MG63 (cell line): ENCODE measurements around the gene TRIM63. TPM values are rescaled to one million over a fixed set of nuclear protein-coding genes. Genes with fewer than 3 reads are reported as not detected.

ENCODE experiments used
- DNase-seq: peaks from one replicate; pipeline ENCODE4 v3.0.0-alpha.2; 2020
- H3K27me3 ChIP-seq: fragments of 250-450 bp; sonication (Bioruptor Pico); 2 replicates; pipeline ENCODE4 v1.5.1; 2020; ENCODE audit warnings: mild to moderate bottlenecking, moderate library complexity
- H3K36me3 ChIP-seq: fragments of 250-450 bp; sonication (Bioruptor Pico); 2 replicates; pipeline ENCODE4 v1.5.1; 2020; ENCODE audit warnings: mild to moderate bottlenecking, moderate library complexity
- H3K4me3 ChIP-seq: fragments of 250-450 bp; sonication (Bioruptor Pico); 2 replicates; pipeline ENCODE4 v1.5.1; 2020; ENCODE audit warnings: mild to moderate bottlenecking, moderate library complexity
- H3K9me3 ChIP-seq: fragments of 250-450 bp; sonication (Bioruptor Pico); 2 replicates; pipeline ENCODE4 v1.5.1; 2020; ENCODE audit warnings: mild to moderate bottlenecking, moderate library complexity
- total RNA-seq: library from RNA; depleted of rRNA; stranded (reverse); fragments of >200 nt; shearing (Covaris generic); gene quantifications from 2 replicates; pipeline ENCODE4 v1.2.3, GENCODE V29; 2014; ENCODE audit warnings: low replicate concordance; rRNA removed

TRIM63 gene
- total RNA-seq, 1 experiment from 2014 or later = not detected

DNA sequence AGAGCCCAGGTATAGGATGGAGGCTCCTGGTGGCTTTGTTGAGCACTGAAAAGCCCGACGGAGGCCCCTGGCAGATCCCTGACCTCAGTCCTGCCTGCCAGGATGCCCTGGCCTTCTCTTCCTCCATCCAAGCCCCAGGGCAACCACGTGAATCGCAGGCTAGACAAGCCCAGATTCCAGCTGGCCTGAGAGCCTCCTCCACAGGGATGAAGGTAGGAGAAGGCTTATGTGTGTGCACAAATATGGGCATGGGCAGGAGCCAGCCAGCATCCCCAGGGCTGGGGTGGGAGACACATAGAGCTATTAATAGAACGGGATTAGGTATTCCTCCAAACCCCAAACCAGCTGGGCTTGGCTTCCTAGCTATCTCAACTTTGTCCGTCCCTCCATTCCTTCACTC, 49.8 kb downstream of the TRIM63 start:
- Histone ChIP-seq H3K27me3 (no peaks in the 10 kb centered on the region), H3K36me3 (no peaks in the 10 kb centered on the region), H3K4me3 (no peak overlapping the region), H3K9me3 (no peaks in the 10 kb centered on the region)
- no peak for DNase-seq

DNA sequence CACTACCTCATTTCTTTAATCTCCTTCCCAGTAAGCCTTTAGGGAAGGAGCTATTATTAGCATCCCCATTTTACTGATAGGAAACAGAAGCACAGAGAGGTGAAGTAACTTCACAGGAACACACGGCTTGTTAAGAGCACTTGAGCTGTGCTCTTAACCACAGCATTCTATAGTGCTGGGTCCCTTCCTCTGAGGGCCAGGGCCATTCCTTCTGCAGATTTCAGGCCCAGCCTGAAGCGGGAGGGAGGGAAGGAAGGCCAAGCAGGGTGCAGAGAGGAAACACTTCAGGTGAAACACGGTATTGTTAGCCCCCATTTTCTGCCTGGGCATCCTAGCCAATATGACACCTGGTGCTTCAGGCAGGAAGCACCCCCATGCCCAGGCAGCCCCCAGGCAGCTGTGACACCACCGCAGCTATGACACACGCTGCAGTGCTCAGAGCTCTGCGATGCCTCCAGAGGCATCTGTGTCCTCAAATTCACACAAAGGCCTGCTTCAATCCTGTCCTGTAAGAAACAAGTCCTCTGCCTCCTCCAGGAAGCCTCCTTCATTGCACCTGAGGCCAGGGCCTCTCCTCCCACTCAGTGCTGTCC, 50.4 kb downstream of the TRIM63 start:
- Histone ChIP-seq H3K36me3 (no peaks in the 10 kb centered on the region), H3K9me3 (no peaks in the 10 kb centered on the region), H3K4me3 (no peak overlapping the region), H3K27me3 (no peaks in the 10 kb centered on the region)
- no peak for DNase-seq

GRCh38 chr1:26016258-26016952, 51.0 kb downstream of the TRIM63 start:
- no peaks in the 10 kb centered on the region for H3K27me3 ChIP-seq
- H3K4me3 ChIP-seq = no peak overlapping the region
- no peak for DNase-seq
- no peaks in the 10 kb centered on the region for H3K9me3 ChIP-seq
- no peaks in the 10 kb centered on the region for H3K36me3 ChIP-seq

DNA sequence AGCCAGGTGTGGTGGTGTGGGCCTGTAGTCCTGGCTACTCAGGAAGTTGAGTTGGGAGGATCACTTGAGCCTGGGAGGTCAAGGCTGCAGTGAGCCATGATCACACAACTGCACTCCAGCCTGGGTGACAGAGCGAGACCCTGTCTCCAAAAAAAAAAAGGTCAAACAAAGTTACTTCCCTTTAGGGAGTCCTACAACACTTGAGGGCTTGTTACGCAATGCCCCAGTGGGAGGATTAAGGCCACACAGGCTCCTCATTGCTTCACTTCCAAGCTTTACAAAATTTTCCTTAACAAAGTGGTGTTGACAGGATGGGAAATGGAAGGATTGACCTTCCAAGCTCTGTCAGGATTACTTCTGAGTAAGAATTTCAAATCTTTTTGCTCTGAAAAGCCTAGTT, 52.1 kb downstream of the TRIM63 start:
- H3K9me3 ChIP-seq = no peaks in the 10 kb centered on the region
- H3K4me3 ChIP-seq = no peak overlapping the region
- no peaks in the 10 kb centered on the region for H3K27me3 ChIP-seq
- DNase-seq = no peak
- no peaks in the 10 kb centered on the region for H3K36me3 ChIP-seq

GRCh38 chr1:26014179-26014578, 53.3 kb downstream of the TRIM63 start:
- Histone ChIP-seq H3K27me3 (no peaks in the 10 kb centered on the region), H3K36me3 (no peaks in the 10 kb centered on the region), H3K9me3 (no peaks in the 10 kb centered on the region), H3K4me3 (no peak overlapping the region)
- DNase-seq = no peak

DNA sequence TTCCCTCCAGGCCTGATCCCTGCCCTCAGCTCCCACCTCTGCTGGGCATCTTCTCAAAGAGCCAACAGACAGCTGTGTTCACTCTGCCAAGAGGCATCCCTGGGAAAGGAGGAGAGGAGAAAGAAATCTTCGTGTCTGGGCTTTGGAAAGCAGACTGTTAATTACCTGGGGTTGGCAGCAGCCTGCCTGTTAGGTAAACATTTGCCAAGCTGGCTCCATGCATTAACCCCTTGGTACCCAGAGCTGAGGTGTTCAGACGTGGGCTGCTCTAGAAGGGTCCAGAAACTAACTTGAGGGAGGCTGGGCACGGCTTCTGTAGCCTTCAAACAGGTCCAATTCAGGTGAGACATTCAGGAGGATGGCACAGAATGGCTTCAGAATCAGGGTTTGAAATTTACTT, 54.6 kb downstream of the TRIM63 start:
- no peak for DNase-seq
- no peaks in the 10 kb centered on the region for H3K36me3 ChIP-seq
- H3K9me3 ChIP-seq = no peaks in the 10 kb centered on the region

DNA sequence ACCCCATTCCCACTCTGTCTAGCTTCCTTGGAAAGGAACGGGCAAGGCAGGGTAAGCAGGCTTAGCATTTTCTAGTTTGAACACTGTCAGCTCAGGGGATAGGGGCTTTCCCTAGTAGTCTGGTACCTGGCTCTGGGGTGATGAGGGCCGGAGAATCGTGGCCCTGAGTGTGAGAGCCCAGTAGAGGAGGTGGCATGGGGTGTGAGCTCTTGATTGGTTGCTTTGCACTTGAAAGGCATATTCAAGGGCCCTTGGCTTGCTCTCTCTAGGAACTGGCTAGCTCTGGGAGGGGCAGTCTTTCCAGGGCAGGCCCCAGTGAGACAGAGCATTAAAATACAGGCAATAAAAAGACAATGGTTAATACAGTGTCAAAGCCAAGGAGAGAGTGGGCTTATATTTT, 56.6 kb downstream of the TRIM63 start:
- Histone ChIP-seq H3K4me3 (no peak overlapping the region), H3K36me3 (no peaks in the 10 kb centered on the region), H3K9me3 (no peaks in the 10 kb centered on the region), H3K27me3 (no peaks in the 10 kb centered on the region)
- DNase-seq = no peak

More for the DNA sequence above, 54.6 kb downstream of the TRIM63 start:
- no peak overlapping the region for H3K4me3 ChIP-seq
- H3K27me3 ChIP-seq = no peaks in the 10 kb centered on the region

DNA sequence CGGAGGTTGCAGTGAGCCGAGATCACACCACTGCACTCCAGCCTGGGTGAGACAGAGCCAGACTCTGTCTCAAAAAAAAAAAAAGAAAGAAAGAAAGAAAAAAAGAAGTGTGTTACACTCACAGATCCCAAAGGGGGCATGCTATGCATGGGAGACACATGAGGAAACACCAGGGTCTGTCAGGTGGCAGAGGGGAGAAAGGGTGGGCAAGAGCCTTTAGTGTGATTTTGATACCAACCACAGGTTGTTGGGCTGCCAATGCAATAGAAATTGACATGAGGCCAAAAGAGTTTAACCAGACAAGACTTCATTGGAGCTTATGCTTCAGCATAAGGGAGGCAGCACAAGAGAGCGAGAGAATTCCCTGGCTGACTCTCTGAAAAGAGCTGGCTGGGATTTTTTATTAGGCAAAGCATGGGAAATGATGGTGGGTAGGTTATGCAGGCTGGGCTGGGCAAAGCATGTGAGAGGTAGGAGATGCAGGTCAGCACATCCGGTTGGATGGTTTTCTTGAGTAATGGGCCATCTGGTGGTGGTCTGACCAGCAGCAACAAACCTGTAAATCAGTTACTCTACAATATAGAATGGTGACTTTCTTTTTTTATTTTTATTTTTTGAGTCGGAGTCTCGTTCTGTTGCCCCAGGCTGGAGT, 57.5 kb downstream of the TRIM63 start:
- H3K4me3 ChIP-seq = no peak overlapping the region
- H3K27me3 ChIP-seq = no peaks in the 10 kb centered on the region
- no peaks in the 10 kb centered on the region for H3K9me3 ChIP-seq
- H3K36me3 ChIP-seq = no peaks in the 10 kb centered on the region
- no peak for DNase-seq

- Histone ChIP-seq H3K27me3 (no peaks in the 10 kb centered on the region), H3K36me3 (no peaks in the 10 kb centered on the region), H3K9me3 (no peaks in the 10 kb centered on the region), H3K4me3 (no peak overlapping the region)
- DNase-seq = no peak
Observed at GRCh38 chr1:26006710-26007109, 60.7 kb downstream of the TRIM63 start.

- DNase-seq = no peak
Observed at GRCh38 chr1:26005434-26006105, 61.9 kb downstream of the TRIM63 start.

DNA sequence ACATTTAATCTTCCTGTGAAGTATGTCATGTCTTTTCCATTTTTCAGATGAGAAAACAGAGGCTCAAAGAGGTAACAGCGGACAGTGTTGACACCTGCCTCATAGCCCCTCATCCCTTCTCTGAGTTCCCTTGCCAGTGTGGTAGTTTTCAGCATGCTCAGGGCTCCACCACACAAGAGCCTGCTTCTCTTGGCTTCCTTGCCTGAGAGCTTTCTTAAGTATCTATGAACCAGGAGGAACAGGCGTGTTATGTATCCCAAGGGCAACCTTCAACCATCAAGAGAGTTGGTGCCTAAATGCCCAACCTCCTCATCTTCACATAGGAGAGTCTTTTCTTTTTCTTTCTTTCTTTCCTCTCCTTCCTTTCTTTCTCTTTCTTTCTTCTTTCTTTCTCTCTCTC, 63.7 kb downstream of the TRIM63 start:
- H3K27me3 ChIP-seq = no peaks in the 10 kb centered on the region
- no peaks in the 10 kb centered on the region for H3K36me3 ChIP-seq
- DNase-seq = no peak
- H3K4me3 ChIP-seq = no peak overlapping the region
- H3K9me3 ChIP-seq = no peaks in the 10 kb centered on the region

More at GRCh38 chr1:26005434-26006105, 61.9 kb downstream of the TRIM63 start:
- Histone ChIP-seq H3K9me3 (no peaks in the 10 kb centered on the region), H3K27me3 (no peaks in the 10 kb centered on the region), H3K36me3 (no peaks in the 10 kb centered on the region), H3K4me3 (no peak overlapping the region)

GRCh38 chr1:26003262-26003661, 64.2 kb downstream of the TRIM63 start:
- no peak for DNase-seq
- Histone ChIP-seq H3K9me3 (no peaks in the 10 kb centered on the region), H3K36me3 (no peaks in the 10 kb centered on the region), H3K4me3 (no peak overlapping the region), H3K27me3 (no peaks in the 10 kb centered on the region)

Other genes with a start within 250 kb of the TRIM63 start
- 18.2 and 24.3 TPM in 2 replicates for gene MTFR1L, start 247.7 kb downstream of the TRIM63 start, total RNA-seq
- 10.3 and 20.6 TPM in 2 replicates for gene AUNIP, start 208.2 kb downstream of the TRIM63 start, total RNA-seq
- gene PAQR7, start 191.9 kb downstream of the TRIM63 start, total RNA-seq = 3.8 and 8.3 TPM in 2 replicates
- 85.4 and 116 TPM in 2 replicates for gene STMN1, start 161.2 kb downstream of the TRIM63 start, total RNA-seq
- gene PAFAH2, start 69.6 kb downstream of the TRIM63 start, total RNA-seq = 3.3 and 4.5 TPM in 2 replicates
- gene EXTL1, start 45.9 kb downstream of the TRIM63 start, total RNA-seq = not detected in 2 replicates
- not detected in 2 replicates for gene SLC30A2, start 21.5 kb downstream of the TRIM63 start, total RNA-seq
- gene PDIK1L, start 44.2 kb upstream of the TRIM63 start, total RNA-seq = 2.4 and 10.4 TPM in 2 replicates
- 0.07 TPM in 1 of 2 replicates, not detected in the other for gene FAM110D, start 91.4 kb upstream of the TRIM63 start, total RNA-seq
- not detected in 2 replicates for gene C1orf232, start 101.3 kb upstream of the TRIM63 start, total RNA-seq
- 27.8 and 45.7 TPM in 2 replicates for gene ZNF593, start 102.3 kb upstream of the TRIM63 start, total RNA-seq
- gene ZNF593OS, start 104.2 kb upstream of the TRIM63 start, total RNA-seq = not detected in 2 replicates
- not detected in 2 replicates for gene CNKSR1, start 109.9 kb upstream of the TRIM63 start, total RNA-seq
- not detected in 2 replicates for gene CATSPER4, start 123.0 kb upstream of the TRIM63 start, total RNA-seq
- 13.3 and 13.9 TPM in 2 replicates for gene CEP85, start 166.6 kb upstream of the TRIM63 start, total RNA-seq
- gene SH3BGRL3, start 212.5 kb upstream of the TRIM63 start, total RNA-seq = 20.2 and 22.3 TPM in 2 replicates
- gene UBXN11, start 239.0 kb upstream of the TRIM63 start, total RNA-seq = 3.9 and 6.1 TPM in 2 replicates